Trophoblast cell (in vitro differentiated cells and primary cell): ENCODE results near the gene SYT5.
A peak's percentile ranks its signal among the peaks of the same experiment; 100 is the strongest.
"Not testable (repeated sequence)": the region's sequence is repeated elsewhere in the genome, so short reads cannot be mapped to it uniquely, and the experiment has no call there.

Experiments used
- DNase-seq, 2 donors: peaks; one replicate each; pipeline ENCODE4 v3.0.0-alpha.2; 2016
- H2AFZ ChIP-seq: 2 replicates; pipeline ENCODE4 v1.6.1; 2013; ENCODE audit warnings: low read length, moderate library complexity, mild to moderate bottlenecking; ENCODE audit not compliant: insufficient read depth, poor library complexity
- H2AK5ac ChIP-seq: 2 replicates; pipeline ENCODE4 v1.6.1; 2013; ENCODE audit warnings: mild to moderate bottlenecking, low read length
- H2BK120ac ChIP-seq: 2 replicates; pipeline ENCODE4 v1.6.1; 2013; ENCODE audit warnings: low read length, mild to moderate bottlenecking, moderate library complexity; ENCODE audit not compliant: insufficient read depth, poor library complexity
- H2BK12ac ChIP-seq: 2 replicates; pipeline ENCODE4 v1.6.1; 2013; ENCODE audit warnings: mild to moderate bottlenecking, low read length, moderate library complexity
- H2BK5ac ChIP-seq: 2 replicates; pipeline ENCODE4 v1.6.1; 2013; ENCODE audit warnings: low read length, low read depth, moderate library complexity, mild to moderate bottlenecking; ENCODE audit not compliant: poor library complexity
- H3K14ac ChIP-seq: 2 replicates; pipeline ENCODE4 v1.6.1; 2013; ENCODE audit warnings: mild to moderate bottlenecking, low read length
- H3K18ac ChIP-seq: 2 replicates; pipeline ENCODE4 v1.6.1; 2013; ENCODE audit warnings: mild to moderate bottlenecking, low read length
- H3K23ac ChIP-seq: 2 replicates; pipeline ENCODE4 v1.6.1; 2013; ENCODE audit warnings: low read length
- H3K27ac ChIP-seq: 2 replicates; pipeline ENCODE4 v1.5.1; 2013; ENCODE audit warnings: low read depth, mild to moderate bottlenecking, inconsistent platforms, low read length, moderate library complexity
- H3K27me3 ChIP-seq: 2 replicates; pipeline ENCODE4 v1.6.1; 2013; ENCODE audit warnings: inconsistent platforms, mild to moderate bottlenecking, low read length, moderate library complexity; ENCODE audit not compliant: insufficient read depth
- H3K36me3 ChIP-seq, 2 experiments: 1 replicate in 1 of 2; 2 replicates in 1 of 2; pipeline ENCODE4 v1.6.1; 2013; ENCODE audit warnings: low read length in 2 of 2, mild to moderate bottlenecking in 2 of 2, moderate library complexity in 1 of 2; ENCODE audit not compliant: insufficient read depth in 2 of 2, control insufficient read depth in 1 of 2
- H3K4ac ChIP-seq: 2 replicates; pipeline ENCODE4 v1.6.1; 2013; ENCODE audit warnings: low read depth, mild to moderate bottlenecking, low read length, moderate library complexity
- H3K4me1 ChIP-seq, 2 experiments: 1 replicate in 1 of 2; 2 replicates in 1 of 2; pipeline ENCODE4 v1.6.1; 2013; ENCODE audit warnings: low read length in 2 of 2, mild to moderate bottlenecking in 2 of 2, moderate library complexity in 1 of 2; ENCODE audit not compliant: insufficient read depth in 2 of 2, control insufficient read depth in 1 of 2
- H3K4me2 ChIP-seq: 2 replicates; pipeline ENCODE4 v1.6.1; 2013; ENCODE audit warnings: inconsistent platforms, mild to moderate bottlenecking, low read length, moderate library complexity
- H3K4me3 ChIP-seq: 2 replicates; pipeline ENCODE4 v1.5.1; 2013; ENCODE audit warnings: mild to moderate bottlenecking, low read depth, low read length, inconsistent platforms
- H3K79me1 ChIP-seq: one replicate; pipeline ENCODE4 v1.6.1; 2013; ENCODE audit warnings: low read length
- H3K79me2 ChIP-seq: 2 replicates; pipeline ENCODE4 v1.6.1; 2013; ENCODE audit warnings: low read length, mild to moderate bottlenecking; ENCODE audit not compliant: control insufficient read depth, insufficient read depth, poor library complexity
- H3K9ac ChIP-seq: 2 replicates; pipeline ENCODE4 v1.6.1; 2013; ENCODE audit warnings: mild to moderate bottlenecking, low read length
- H3K9me3 ChIP-seq: 2 replicates; pipeline ENCODE4 v1.6.1; 2013; ENCODE audit warnings: low read depth, mild to moderate bottlenecking, control low read depth, inconsistent platforms, low read length; ENCODE audit not compliant: insufficient read depth
- H4K12ac ChIP-seq: 2 replicates; pipeline ENCODE4 v1.6.1; 2013; ENCODE audit warnings: low read depth, mild to moderate bottlenecking, low read length, moderate library complexity
- H4K8ac ChIP-seq: 2 replicates; pipeline ENCODE4 v1.6.1; 2013; ENCODE audit warnings: low read depth, mild to moderate bottlenecking, low read length, moderate library complexity
- H4K91ac ChIP-seq: one replicate; pipeline ENCODE4 v1.6.1; 2013; ENCODE audit warnings: low read depth, mild to moderate bottlenecking, low read length, moderate library complexity
- WGBS: extraction: QIAGEN DNeasy Blood & Tissue Kit; methylation state at CpG from one replicate; pipeline ENCODE4 v1.1.7; 2013; ENCODE audit warnings: missing lambda C conversion rate; ENCODE audit not compliant: insufficient read length, insufficient coverage; ENCODE audit errors: extremely low coverage; 5-methylcytosine and 5-hydroxymethylcytosine counted together

SYT5 gene

GRCh38 chr19:55225415-55225958 is 45.4 kb upstream of the SYT5 start:
- Histone ChIP-seq H2BK12ac (no peak overlapping the region), H3K9me3 (peaks cover 3% of the 10 kb centered on the region), H2BK5ac (no peak overlapping the region), H4K12ac (no peak overlapping the region), H3K4ac (no peak overlapping the region), H3K4me2 (no peak overlapping the region), H3K27me3 (no peaks in the 10 kb centered on the region), H2BK120ac (no peak overlapping the region), H3K79me2 (no peaks in the 10 kb centered on the region), H3K36me3 (peaks cover 41 to 43% of the 10 kb centered on the region in 2 experiments), H3K14ac (no peak overlapping the region), H4K8ac (no peak overlapping the region), H3K23ac (no peak overlapping the region), H3K4me3 (no peak overlapping the region), H2AFZ (no peak overlapping the region), H3K79me1 (no peaks in the 10 kb centered on the region), H3K18ac (no peak overlapping the region), H4K91ac (no peak overlapping the region), H3K4me1 (no peaks in the 10 kb centered on the region), H3K27ac (no peak overlapping the region), H2AK5ac (no peak overlapping the region), H3K9ac (no peak overlapping the region)
- WGBS = no CpG with 5 or more reads among the region's 7 CpGs
- DNase-seq = no peak

DNA sequence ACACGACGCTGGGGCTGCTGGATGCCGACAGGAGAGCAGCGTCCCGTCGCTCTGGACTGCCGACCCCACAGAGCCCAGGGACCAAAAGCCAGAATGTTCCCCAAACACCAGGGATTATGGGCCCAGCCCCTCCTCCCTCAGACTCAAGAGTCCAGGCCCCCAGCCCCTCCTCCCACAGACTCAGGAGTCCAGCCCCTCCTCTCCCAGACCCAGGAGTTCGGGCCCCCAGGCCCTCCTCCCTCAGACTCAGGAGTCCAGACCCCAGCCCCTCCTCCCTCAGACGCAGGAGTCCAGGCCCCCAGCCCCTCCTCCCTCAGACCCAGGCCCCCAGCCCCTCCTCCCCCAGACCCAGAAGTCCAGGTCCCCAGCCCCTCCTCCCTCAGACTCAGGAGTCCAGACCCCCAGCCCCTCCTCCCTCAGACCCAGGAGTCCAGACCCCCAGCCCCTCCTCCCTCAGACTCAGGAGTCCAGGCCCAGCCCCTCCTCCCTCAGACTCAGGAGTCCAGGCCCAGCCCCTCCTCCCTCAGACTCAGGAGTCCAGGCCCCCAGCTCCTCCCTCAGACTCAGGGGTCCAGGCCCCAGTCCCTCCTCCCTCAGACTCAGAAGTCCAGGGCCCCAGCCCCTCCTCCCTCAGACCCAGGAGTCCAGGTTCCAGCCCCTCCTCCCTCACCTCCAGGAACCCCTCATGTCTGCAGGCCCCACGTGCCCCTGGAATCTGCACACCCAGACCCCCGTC is 44.8 kb upstream of the SYT5 start:
- WGBS = no CpG with 5 or more reads among the region's 11 CpGs
- not testable (repeated sequence) for DNase-seq, H4K91ac ChIP-seq, H2BK12ac ChIP-seq, H3K4ac ChIP-seq, H3K27me3 ChIP-seq, H2BK120ac ChIP-seq, H2AK5ac ChIP-seq, H3K79me2 ChIP-seq, H3K4me1 ChIP-seq, H3K9me3 ChIP-seq, H3K4me2 ChIP-seq, H4K8ac ChIP-seq, H3K79me1 ChIP-seq, H3K9ac ChIP-seq, H3K27ac ChIP-seq, H4K12ac ChIP-seq, H3K23ac ChIP-seq, H3K4me3 ChIP-seq, H2AFZ ChIP-seq, H3K14ac ChIP-seq, H3K18ac ChIP-seq, H2BK5ac ChIP-seq
- H3K36me3 ChIP-seq = peaks cover 35 to 38% of the 10 kb centered on the region in 2 experiments

GRCh38 chr19:55224038-55224665 is 44.1 kb upstream of the SYT5 start:
- no CpG with 5 or more reads among the region's 26 CpGs for WGBS
- H4K8ac ChIP-seq = no peak overlapping the region

DNA sequence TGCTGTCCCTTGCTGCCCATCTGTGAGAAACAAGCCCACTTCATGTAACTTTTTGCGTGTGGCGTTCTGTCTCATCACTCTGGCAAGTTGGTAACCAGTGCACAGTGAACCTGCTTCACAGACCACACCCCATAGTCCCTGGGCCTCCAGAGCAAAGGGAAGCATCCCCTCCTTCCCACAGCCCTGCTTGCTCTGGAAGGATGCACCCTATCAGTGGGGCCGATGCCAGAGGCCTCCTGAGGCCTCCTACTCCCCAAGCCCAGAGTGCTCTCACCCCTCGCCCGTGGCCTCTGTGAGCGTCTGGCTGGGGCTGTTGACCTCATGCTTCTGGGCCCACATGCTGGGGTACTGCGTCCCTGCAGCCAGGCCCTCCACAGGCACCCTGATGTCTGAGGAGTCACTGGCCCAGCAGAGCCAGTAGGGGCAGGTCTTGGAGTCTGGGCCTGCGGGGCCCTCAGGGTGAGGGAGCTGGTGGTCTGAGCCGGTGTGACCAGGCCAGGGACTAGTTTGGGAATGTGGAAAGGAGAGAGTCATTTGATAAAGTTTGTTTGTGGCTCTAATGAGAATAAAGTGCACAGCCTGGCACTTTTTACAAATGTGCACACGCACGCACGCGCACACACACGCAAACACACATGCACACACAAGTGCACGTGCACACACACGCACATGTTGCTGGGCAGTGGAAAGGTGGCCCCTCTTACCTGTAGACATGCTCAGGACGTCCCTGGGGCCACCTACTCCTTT is 43.4 kb upstream of the SYT5 start:
- H3K27me3 ChIP-seq = no peaks in the 10 kb centered on the region
- H3K18ac ChIP-seq = no peak overlapping the region
- H4K91ac ChIP-seq = no peak overlapping the region
- peaks cover 3% of the 10 kb centered on the region for H3K9me3 ChIP-seq
- no peak overlapping the region for H3K4me2 ChIP-seq
- H3K9ac ChIP-seq = no peak overlapping the region
- no peak overlapping the region for H2AK5ac ChIP-seq
- no peaks in the 10 kb centered on the region for H3K79me1 ChIP-seq
- no peak overlapping the region for H3K4me3 ChIP-seq
- no peak overlapping the region for H3K4ac ChIP-seq
- H4K8ac ChIP-seq = no peak overlapping the region
- H3K4me1 ChIP-seq = no peaks in the 10 kb centered on the region
- H2BK5ac ChIP-seq = no peak overlapping the region
- H3K27ac ChIP-seq = no peak overlapping the region
- DNase-seq = peak in 1 of 2 donors; percentile 45
- no CpG with 5 or more reads among the region's 17 CpGs for WGBS
- H2BK120ac ChIP-seq = no peak overlapping the region
- no peak overlapping the region for H3K14ac ChIP-seq
- no peak overlapping the region for H2AFZ ChIP-seq
- H3K36me3 ChIP-seq = peaks cover 22 to 24% of the 10 kb centered on the region in 2 experiments
- no peak overlapping the region for H2BK12ac ChIP-seq
- H3K79me2 ChIP-seq = no peaks in the 10 kb centered on the region
- no peak overlapping the region for H3K23ac ChIP-seq
- H4K12ac ChIP-seq = no peak overlapping the region

More at GRCh38 chr19:55224038-55224665, 44.1 kb upstream of the SYT5 start:
- Histone ChIP-seq H3K27ac (no peak overlapping the region), H2BK12ac (no peak overlapping the region), H2AK5ac (no peak overlapping the region), H4K12ac (no peak overlapping the region), H3K79me1 (no peaks in the 10 kb centered on the region), H3K4me2 (no peak overlapping the region), H3K9ac (no peak overlapping the region), H3K23ac (no peak overlapping the region), H2AFZ (no peak overlapping the region), H3K9me3 (peaks cover 3% of the 10 kb centered on the region), H3K18ac (no peak overlapping the region), H3K79me2 (no peaks in the 10 kb centered on the region), H4K91ac (no peak overlapping the region), H3K4me1 (no peaks in the 10 kb centered on the region), H3K36me3 (peaks cover 28 to 31% of the 10 kb centered on the region in 2 experiments), H2BK120ac (no peak overlapping the region), H3K4ac (no peak overlapping the region), H3K14ac (no peak overlapping the region), H3K27me3 (no peaks in the 10 kb centered on the region), H2BK5ac (no peak overlapping the region), H3K4me3 (no peak overlapping the region)
- DNase-seq = no peak
